HG02759 (cell line): ENCODE results near the gene TSC22D3.
"Not testable (repeated sequence)": the region's sequence is repeated elsewhere in the genome, so short reads cannot be mapped to it uniquely, and the experiment has no call there.

ENCODE experiments used
- ATAC-seq: cut with Tn5 transposase; IDR thresholded peaks from one replicate; pipeline ENCODE4 v1.9.1; 2021; ENCODE audit warnings: mild to moderate bottlenecking, moderate library complexity; ENCODE audit not compliant: unreplicated experiment

Gene TSC22D3

GRCh38 chrX:107775734-107776511, at the start of gene TSC22D3:
Gene TSC22D3, minus strand, starts transcription at chrX:107775787. Its CDS starts 368 bp downstream, at chrX:107775419.
- ATAC-seq, result peak; percentile 83

- no peak for ATAC-seq
These were observed 47.9 kb upstream of the TSC22D3 start for GRCh38 chrX:107823456-107823855.

GRCh38 chrX:107823042-107823441, 47.5 kb upstream of the TSC22D3 start:
- ATAC-seq, result no peak

- ATAC-seq, result no peak
These were observed 43.4 kb upstream of the TSC22D3 start for GRCh38 chrX:107818900-107819521.

- not testable (repeated sequence) for ATAC-seq
These were observed 34.5 kb upstream of the TSC22D3 start for GRCh38 chrX:107810053-107810452.

GRCh38 chrX:107805179-107805578, 29.6 kb upstream of the TSC22D3 start:
- no peak for ATAC-seq

GRCh38 chrX:107804427-107804826, 28.8 kb upstream of the TSC22D3 start:
- ATAC-seq, result no peak

- no peak for ATAC-seq
These were observed 12.2 kb upstream of the TSC22D3 start for GRCh38 chrX:107787827-107788226.

- ATAC-seq, result no peak
These were observed 4.9 kb upstream of the TSC22D3 start for GRCh38 chrX:107780525-107780924.

- ATAC-seq, result no peak
These were observed 1.9 kb upstream of the TSC22D3 start, which contains the start of gene NCBP2L for GRCh38 chrX:107777536-107777832. Gene NCBP2L, plus strand, starts transcription at chrX:107777733. Its CDS starts 16,488 bp downstream, at chrX:107794221.

GRCh38 chrX:107776649-107777535, 1.3 kb upstream of the TSC22D3 start:
- ATAC-seq, result peak; percentile 74

GRCh38 chrX:107775000-107775733, 420 bp downstream of the TSC22D3 start:
- peak; percentile 34 for ATAC-seq

- no peak for ATAC-seq
These were observed 1.6 kb downstream of the TSC22D3 start for GRCh38 chrX:107773906-107774435.

- no peak for ATAC-seq
These were observed 2.4 kb downstream of the TSC22D3 start for GRCh38 chrX:107773206-107773605.

GRCh38 chrX:107769581-107770317, 5.8 kb downstream of the TSC22D3 start:
- no peak for ATAC-seq

- no peak for ATAC-seq
These were observed 7.5 kb downstream of the TSC22D3 start for GRCh38 chrX:107768051-107768450.

GRCh38 chrX:107766470-107767150, 9.0 kb downstream of the TSC22D3 start:
- peak; percentile 73 for ATAC-seq

- ATAC-seq, result no peak
These were observed 10.6 kb downstream of the TSC22D3 start for GRCh38 chrX:107764845-107765608.
